Esophagus squamous epithelium (tissue), 5 donors: ENCODE measurements around the gene PPY. TPM values are rescaled to one million over a fixed set of nuclear protein-coding genes. Genes with fewer than 3 reads are reported as not detected.
"Not testable (repeated sequence)": the region's sequence is repeated elsewhere in the genome, so short reads cannot be mapped to it uniquely, and the experiment has no call there.

ENCODE experiments used
- DNase-seq: peaks from one replicate; lab custom pipeline; 2025; lab: John Stamatoyannopoulos, UW
- H3K27ac ChIP-seq, 4 donors: fragments of 200-600 bp; sonication (generic); one replicate each; pipeline ENCODE4 v1.5.1; 2016 to 2019; ENCODE audit warnings: mild to moderate bottlenecking in 1 of 4
- H3K27me3 ChIP-seq, 4 donors: fragments of 200-600 bp; sonication (generic); 1 replicate in 3 of 4; 2 replicates in 1 of 4; pipeline versions ENCODE4 v1.5.1 to v1.6.0; 2017 to 2021; ENCODE audit warnings: antibody characterized with exemption in 1 of 4
- H3K36me3 ChIP-seq, 3 donors: fragments of 200-600 bp; sonication (generic); one replicate each; pipeline ENCODE4 v1.5.1; 2016 to 2019
- H3K4me1 ChIP-seq, 3 donors: fragments of 200-600 bp; sonication (generic); one replicate each; pipeline ENCODE4 v1.5.1; 2017 to 2019
- H3K4me3 ChIP-seq, 4 donors: fragments of 200-600 bp; sonication (generic); 1 replicate in 3 of 4; 2 replicates in 1 of 4; pipeline ENCODE4 v1.5.1; 2016 to 2019; ENCODE audit warnings: mild to moderate bottlenecking in 2 of 4, moderate library complexity in 1 of 4
- H3K9me3 ChIP-seq, 3 donors: fragments of 200-600 bp; sonication (generic); one replicate each; pipeline ENCODE4 v1.5.1; 2016 to 2019
- CTCF ChIP-seq, 6 experiments: fragments of 450-650 bp in 4 of 6; fragments of 200-600 bp in 2 of 6; sonication (generic) in 2 of 6; IDR thresholded peaks; one replicate each; pipeline ENCODE4 v1.5.1; 2016 to 2019; ENCODE audit warnings: antibody characterized with exemption in 6 of 6, mild to moderate bottlenecking in 4 of 6, moderate library complexity in 4 of 6
- POLR2A ChIP-seq, 4 donors: fragments of 450-650 bp; IDR thresholded peaks; one replicate each; pipeline ENCODE4 v1.6.1; 2017; ENCODE audit warnings: antibody characterized with exemption in 4 of 4, mild to moderate bottlenecking in 4 of 4, moderate library complexity in 3 of 4
- WGBS, 2 donors: methylation state at CpG; one replicate each; pipeline ENCODE4 v1.1.5; 2018; 5-methylcytosine and 5-hydroxymethylcytosine counted together
- intact Hi-C: fragments of 100-400 bp; cut with DNase I; formaldehyde crosslinking; loops from one replicate; pipeline ENCODE4 v1.15.0; 2022
- total RNA-seq, 4 donors: library from RNA; depleted of rRNA; stranded (reverse); fragments of >200 nt; gene quantifications; one replicate each; pipeline ENCODE4 v1.1.0, GENCODE V29; 2016
- donor health status: DM: yes; HTN: yes; CAD: no.

PPY gene
- total RNA-seq, 4 donors from 2014 or later: not detected

GRCh38 chr17:43939886-43940285, 2.4 kb downstream of the PPY start:
- no peak for DNase-seq
- intact Hi-C loops: loop anchor here (10.0 kb wide), 1 partner anchor 55 kb away; no protein-coding TSS in a partner anchor
- peaks cover 0 to 44% (median 4%) of the 10 kb centered on the region in 4 donors for H3K27me3 ChIP-seq
- 92 to 100% methylated on average over 1 to 5 of the region's 5 CpGs for WGBS, 2 donors
- H3K4me3 ChIP-seq: no peak overlapping the region
- H3K9me3 ChIP-seq: no peaks in the 10 kb centered on the region
- no peaks in the 10 kb centered on the region for H3K36me3 ChIP-seq
- peaks cover 6 to 18% (median 8%) of the 10 kb centered on the region in 3 donors for H3K4me1 ChIP-seq
- H3K27ac ChIP-seq: no peak overlapping the region
- TF ChIP-seq CTCF (IDR thresholded peaks at IDR 0.05): no peak
- TF ChIP-seq POLR2A (IDR thresholded peaks at IDR 0.05): no peak

GRCh38 chr17:43939452-43939851, 2.8 kb downstream of the PPY start:
- Histone ChIP-seq H3K4me1 (peaks cover 6 to 18% (median 8%) of the 10 kb centered on the region in 3 donors), H3K27me3 (peaks cover 0 to 47% (median 4%) of the 10 kb centered on the region in 4 donors)
- intact Hi-C loops, H3K36me3 ChIP-seq, H3K27ac ChIP-seq, DNase-seq, H3K9me3 ChIP-seq, H3K4me3 ChIP-seq: not testable (repeated sequence)
- 97 to 100% methylated on average over 3 of the region's 3 CpGs for WGBS, 2 donors

GRCh38 chr17:43938838-43939182, 3.5 kb downstream of the PPY start:
- H3K27me3 ChIP-seq: peaks cover 0 to 48% (median 4%) of the 10 kb centered on the region in 4 donors
- no peak overlapping the region for H3K4me3 ChIP-seq
- intact Hi-C loops: no loop called here
- no peak for TF ChIP-seq POLR2A (IDR thresholded peaks at IDR 0.05)
- no peak for TF ChIP-seq CTCF (IDR thresholded peaks at IDR 0.05)
- DNase-seq: no peak
- no peaks in the 10 kb centered on the region for H3K9me3 ChIP-seq
- H3K27ac ChIP-seq: no peak overlapping the region
- peaks cover 6 to 13% (median 8%) of the 10 kb centered on the region in 3 donors for H3K4me1 ChIP-seq
- no peaks in the 10 kb centered on the region for H3K36me3 ChIP-seq
- 20 to 51% methylated on average over 1 to 3 of the region's 6 CpGs for WGBS, 2 donors

- intact Hi-C loops: no loop called here
- 74 to 82% methylated on average over 3 of the region's 3 CpGs for WGBS, 2 donors
- Histone ChIP-seq H3K27ac (no peak overlapping the region), H3K4me1 (peaks cover 6 to 10% (median 8%) of the 10 kb centered on the region in 3 donors), H3K9me3 (no peaks in the 10 kb centered on the region), H3K4me3 (no peak overlapping the region), H3K36me3 (no peaks in the 10 kb centered on the region), H3K27me3 (peaks cover 0 to 57% (median 4%) of the 10 kb centered on the region in 4 donors)
- TF ChIP-seq POLR2A (IDR thresholded peaks at IDR 0.05) (no peak), CTCF (IDR thresholded peaks at IDR 0.05) (no peak)
- DNase-seq: no peak
Observed at GRCh38 chr17:43936434-43936833, 5.8 kb downstream of the PPY start.

GRCh38 chr17:43935926-43936261, 6.4 kb downstream of the PPY start:
- peaks cover 0 to 57% (median 4%) of the 10 kb centered on the region in 4 donors for H3K27me3 ChIP-seq
- H3K36me3 ChIP-seq: no peaks in the 10 kb centered on the region
- H3K27ac ChIP-seq: no peak overlapping the region
- TF ChIP-seq POLR2A (IDR thresholded peaks at IDR 0.05): no peak
- TF ChIP-seq CTCF (IDR thresholded peaks at IDR 0.05): no peak
- no peaks in the 10 kb centered on the region for H3K9me3 ChIP-seq
- peaks cover 6 to 10% (median 8%) of the 10 kb centered on the region in 3 donors for H3K4me1 ChIP-seq
- intact Hi-C loops: no loop called here
- no peak for DNase-seq
- WGBS, 2 donors: 88 to 94% methylated on average over 2 to 5 of the region's 6 CpGs
- H3K4me3 ChIP-seq: no peak overlapping the region
